GM12892 (cell line): ENCODE measurements around the gene LRMDA.

Source experiments
- DNase-seq: peaks from one replicate; pipeline ENCODE4 v3.0.0; 2011; ENCODE audit not compliant: insufficient read length
- FAIRE-seq: peaks from 2 replicates; lab custom pipeline; 2011; peaks lifted over from hg19 to GRCh38; lab: Jason Lieb, UNC
- POLR2A ChIP-seq: IDR thresholded peaks from 2 replicates; pipeline ENCODE4 v1.6.1; 2011; ENCODE audit warnings: low read depth, low read length, control low read depth
- POLR2AphosphoS5 ChIP-seq: IDR thresholded peaks from 2 replicates; pipeline ENCODE4 v1.6.1; 2011; ENCODE audit warnings: low read depth, low read length, control low read depth
- TAF1 ChIP-seq: IDR thresholded peaks from 2 replicates; pipeline ENCODE4 v1.6.1; 2011; ENCODE audit warnings: low read depth, mild to moderate bottlenecking, control low read depth, low read length, borderline replicate concordance

LRMDA gene

GRCh38 chr10:75875740-75876139, 444.3 kb downstream of the LRMDA start:
- DNase-seq (no peak), FAIRE-seq (no peak)
- TF ChIP-seq POLR2AphosphoS5, result no peak
- TF ChIP-seq TAF1, result no peak
- no peak for TF ChIP-seq POLR2A

- no peak for DNase-seq
- TF ChIP-seq TAF1 (no peak), POLR2A (no peak), POLR2AphosphoS5 (no peak)
- FAIRE-seq, result no peak
These were observed 445.3 kb downstream of the LRMDA start for GRCh38 chr10:75876710-75877109.

- FAIRE-seq (no peak), DNase-seq (no peak)
- no peak for TF ChIP-seq TAF1
- TF ChIP-seq POLR2AphosphoS5, result no peak
- TF ChIP-seq POLR2A, result no peak
These were observed 446.5 kb downstream of the LRMDA start for GRCh38 chr10:75877877-75878276.

GRCh38 chr10:75878586-75878985, 447.2 kb downstream of the LRMDA start:
- FAIRE-seq, result no peak
- no peak for TF ChIP-seq POLR2A
- no peak for TF ChIP-seq TAF1
- no peak for TF ChIP-seq POLR2AphosphoS5
- DNase-seq, result no peak

- no peak for DNase-seq
- no peak for FAIRE-seq
- TF ChIP-seq TAF1 (no peak), POLR2A (no peak), POLR2AphosphoS5 (no peak)
These were observed 448.8 kb downstream of the LRMDA start for GRCh38 chr10:75880031-75880775.

- DNase-seq, result no peak
- TF ChIP-seq POLR2A (no peak), POLR2AphosphoS5 (no peak), TAF1 (no peak)
- no peak for FAIRE-seq
These were observed 452.0 kb downstream of the LRMDA start for GRCh38 chr10:75883081-75884072.

GRCh38 chr10:75884808-75885207, 453.4 kb downstream of the LRMDA start:
- DNase-seq (no peak), FAIRE-seq (no peak)

GRCh38 chr10:75887369-75887768, 455.9 kb downstream of the LRMDA start:
- TF ChIP-seq POLR2AphosphoS5, result no peak
- TF ChIP-seq TAF1, result no peak
- TF ChIP-seq POLR2A, result no peak
- FAIRE-seq (no peak), DNase-seq (no peak)

More at GRCh38 chr10:75884808-75885207, 453.4 kb downstream of the LRMDA start:
- TF ChIP-seq POLR2A (no peak), POLR2AphosphoS5 (no peak), TAF1 (no peak)

- FAIRE-seq (no peak), DNase-seq (no peak)
- no peak for TF ChIP-seq POLR2AphosphoS5
- no peak for TF ChIP-seq TAF1
- TF ChIP-seq POLR2A, result no peak
These were observed 456.7 kb downstream of the LRMDA start for GRCh38 chr10:75887992-75888680.

- FAIRE-seq, result no peak
- TF ChIP-seq TAF1 (no peak), POLR2A (no peak), POLR2AphosphoS5 (no peak)
- DNase-seq, result no peak
These were observed 457.6 kb downstream of the LRMDA start for GRCh38 chr10:75889051-75889450.

- no peak for DNase-seq
- TF ChIP-seq POLR2AphosphoS5 (no peak), TAF1 (no peak), POLR2A (no peak)
- FAIRE-seq, result no peak
These were observed 463.3 kb downstream of the LRMDA start for GRCh38 chr10:75894761-75895160.
